Stimulated activated CD8-positive, alpha-beta memory T cell treated with anti-CD3 and anti-CD28 coated beads, Interleukin-12 subunit alpha, Interleukin-12 subunit beta, amount 100 ng/mL, for 24 hours (primary cell): ENCODE results near the gene DERA.

Experiments
- DNase-seq: peaks from one replicate; pipeline ENCODE4 v3.0.0-alpha.2; 2020; ENCODE audit errors: extremely low read depth

The DERA gene

DNA sequence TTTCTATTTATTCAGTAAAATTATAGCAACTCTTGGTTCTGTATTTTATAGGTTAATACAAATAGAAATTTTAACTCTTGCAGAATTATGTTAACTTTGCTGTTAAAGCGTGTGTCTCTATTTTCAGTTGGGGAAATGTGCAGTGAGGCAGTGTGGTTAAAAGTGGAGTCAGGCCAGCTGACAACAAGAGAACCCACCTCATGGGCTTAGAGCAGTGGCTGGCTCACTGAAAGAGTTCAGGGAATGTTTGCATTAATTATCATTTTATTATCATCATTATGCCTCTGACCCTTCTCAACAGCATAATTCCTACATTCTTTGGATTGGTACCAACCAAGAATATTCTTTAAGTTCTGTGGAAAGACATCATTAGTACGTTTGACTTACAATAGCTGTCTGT lies 163.8 kb downstream of the DERA start:
- no peak for DNase-seq

DNA sequence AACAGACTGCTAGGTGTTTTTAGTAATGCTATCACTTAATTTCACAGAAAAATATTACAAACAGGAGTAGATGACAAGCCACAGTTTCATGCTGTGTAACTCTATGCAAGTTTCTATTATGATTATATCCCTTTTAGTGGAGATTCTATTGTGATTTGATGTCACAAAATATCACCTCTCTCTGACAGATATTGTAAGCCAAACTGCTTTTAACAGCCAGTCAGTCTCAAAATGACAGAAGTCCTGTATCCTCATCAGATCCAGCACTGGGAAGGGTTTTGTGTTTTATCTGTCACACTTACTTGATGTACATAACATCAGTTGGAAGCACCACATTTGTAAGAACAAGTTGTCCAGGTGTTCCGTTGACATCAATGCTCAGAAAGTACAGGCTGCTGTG lies 164.8 kb downstream of the DERA start:
- DNase-seq, result no peak

DNA sequence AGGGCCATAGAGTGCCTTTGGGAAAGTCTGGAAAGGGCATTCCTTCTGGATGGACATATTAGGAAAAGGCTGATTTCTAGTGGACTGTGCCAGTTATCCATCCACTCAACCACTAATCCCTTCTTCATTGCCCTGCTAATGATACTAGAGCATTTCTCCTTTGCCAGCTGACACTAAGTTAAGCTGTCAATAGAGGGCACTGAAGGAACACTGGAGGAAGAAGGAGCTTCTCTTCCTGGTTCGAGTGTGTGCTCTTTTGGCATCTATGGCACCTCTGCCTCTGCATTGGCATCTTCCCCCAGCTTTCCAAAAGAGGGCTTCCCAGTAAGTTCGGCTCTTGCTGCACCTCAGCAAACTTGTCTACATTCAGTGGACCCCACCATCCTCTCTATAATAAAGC lies 165.4 kb downstream of the DERA start:
- no peak for DNase-seq

DNA sequence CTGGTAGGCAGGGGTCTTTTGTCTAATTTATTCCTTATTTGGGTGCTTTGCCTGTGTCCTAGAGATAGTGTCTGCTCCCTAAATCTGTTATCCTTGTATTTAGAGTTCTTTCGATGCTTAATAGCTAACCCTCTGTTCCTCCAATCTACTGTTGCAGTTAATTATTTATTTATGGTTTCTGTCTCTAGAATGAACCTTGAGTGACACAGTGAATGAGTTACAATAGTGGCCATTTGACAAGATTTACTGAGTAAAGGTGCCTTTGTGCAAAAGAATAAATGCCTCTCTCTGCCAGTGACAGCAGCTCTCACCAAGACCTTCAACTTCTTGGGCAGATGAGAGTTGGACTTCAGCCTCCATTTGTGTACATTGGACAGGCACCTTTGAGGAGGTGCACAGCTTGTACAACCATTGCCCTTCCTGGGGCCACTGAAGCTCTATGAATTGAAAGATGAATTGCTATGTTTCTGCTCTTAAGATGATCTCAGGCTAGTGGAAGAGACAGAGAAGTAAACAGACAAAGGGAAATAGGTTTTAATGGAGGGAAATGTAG lies 165.9 kb downstream of the DERA start:
- no peak for DNase-seq

DNA sequence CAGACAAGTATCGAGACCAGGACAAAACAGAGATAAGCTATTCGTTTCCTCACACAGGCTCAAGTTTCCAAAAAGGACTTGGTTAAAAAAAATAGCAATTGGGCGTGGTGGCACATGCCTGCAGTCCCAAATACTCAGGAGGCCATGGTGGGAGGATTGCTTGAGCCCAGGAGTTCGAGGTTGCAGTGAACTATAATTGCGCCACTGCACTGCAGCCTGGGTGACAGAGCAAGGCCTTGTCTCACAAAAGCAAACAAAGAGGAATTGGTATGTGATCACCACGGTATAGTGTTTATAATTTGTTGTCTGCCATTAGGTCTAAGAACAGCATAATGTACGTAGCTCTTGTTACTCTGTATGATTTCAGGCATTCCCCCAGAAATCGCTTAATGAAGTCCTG lies 175.3 kb downstream of the DERA start:
- no peak for DNase-seq

DNA sequence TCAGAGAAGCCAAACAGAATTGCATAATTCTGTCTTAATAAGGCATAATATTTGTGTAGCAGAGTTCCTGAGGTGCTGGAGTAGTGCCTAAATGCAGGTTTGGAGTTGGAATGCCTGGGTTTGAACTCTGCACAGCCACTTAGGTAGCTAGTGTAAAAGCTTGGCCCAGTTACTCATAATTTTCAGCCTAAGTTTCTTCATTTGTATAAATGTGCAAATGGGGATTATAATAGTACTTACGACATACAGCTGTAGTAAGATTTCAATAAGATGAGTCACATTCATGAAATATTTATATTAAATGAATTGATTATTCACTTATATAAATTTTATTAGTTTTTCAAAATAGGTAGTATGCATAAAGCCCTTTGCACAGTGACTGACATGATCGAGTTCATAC lies 175.8 kb downstream of the DERA start:
- DNase-seq, result no peak
